ENCODE results near the gene VPS26A.

The VPS26A gene

DNA sequence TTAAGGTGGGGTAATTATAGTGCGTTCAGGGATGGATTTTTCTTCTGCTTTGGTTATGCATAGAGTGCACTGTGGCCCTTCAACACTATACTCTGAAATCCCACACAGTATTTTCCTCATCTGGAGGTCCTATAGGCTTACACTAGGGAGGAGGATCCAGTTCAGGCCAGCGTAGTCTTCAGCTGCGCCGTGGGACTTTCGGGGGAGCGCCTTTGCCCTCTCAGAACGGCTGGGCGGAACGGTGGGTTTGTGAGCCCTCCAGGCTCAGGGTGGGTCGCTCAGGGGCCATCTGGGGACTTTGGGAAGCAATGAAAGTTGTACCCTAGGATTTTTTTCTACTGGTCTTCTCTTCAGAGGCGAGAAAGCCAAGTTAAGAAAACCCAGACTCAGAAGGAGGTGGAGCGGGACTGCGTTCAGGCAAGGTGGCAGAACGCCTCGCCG, 652 bp upstream of the VPS26A start:
- peak in 1 of 2 donors; percentile 67 for DNase-seq
- Histone ChIP-seq H4K12ac (ENCODE audit: low read depth, low read length) (peak overlapping the region; percentile 68), H3K4me2 (ENCODE audit: low read length) (peak overlapping the region; percentile 96), H2BK12ac (ENCODE audit: low read length) (no peak overlapping the region), H3K14ac (ENCODE audit: low read length) (peak overlapping the region; percentile 87), H2BK120ac (ENCODE audit: insufficient read depth, low read length, poor library complexity) (peak overlapping the region; percentile 26), H3K18ac (ENCODE audit: low read length) (peak overlapping the region; percentile 70), H3K4me1 (ENCODE audit: control insufficient read depth in 1 of 2, insufficient read depth in 2 of 2, low read length in 2 of 2) (no peaks in the 10 kb centered on the region), H3K27ac (ENCODE audit: low read depth, low read length) (peak overlapping the region; percentile 79), H3K9me3 (ENCODE audit: insufficient read depth, low read depth, low read length) (no peaks in the 10 kb centered on the region), H2BK5ac (ENCODE audit: low read depth, low read length, poor library complexity) (peak overlapping the region; percentile 73), H2AFZ (ENCODE audit: insufficient read depth, low read length, poor library complexity) (peak overlapping the region; percentile 79), H3K27me3 (ENCODE audit: insufficient read depth, low read length) (no peaks in the 10 kb centered on the region), H3K36me3 (ENCODE audit: control insufficient read depth in 1 of 2, insufficient read depth in 2 of 2, low read length in 2 of 2) (no peaks in the 10 kb centered on the region), H3K79me2 (ENCODE audit: control insufficient read depth, insufficient read depth, low read length, poor library complexity) (peaks cover 9% of the 10 kb centered on the region), H4K91ac (ENCODE audit: low read depth, low read length) (peak overlapping the region; percentile 75), H3K79me1 (ENCODE audit: low read length) (peaks cover 9% of the 10 kb centered on the region), H4K8ac (ENCODE audit: low read depth, low read length) (peak overlapping the region; percentile 91), H2AK5ac (ENCODE audit: low read length) (no peak overlapping the region), H3K9ac (ENCODE audit: low read length) (peak overlapping the region; percentile 67), H3K23ac (ENCODE audit: low read length) (no peak overlapping the region), H3K4ac (ENCODE audit: low read depth, low read length) (peak overlapping the region; percentile 33), H3K4me3 (ENCODE audit: low read depth, low read length) (peak overlapping the region; percentile 74)
- WGBS (ENCODE audit: extremely low coverage, insufficient coverage, insufficient read length) = no CpG with 5 or more reads among the region's 16 CpGs

DNA sequence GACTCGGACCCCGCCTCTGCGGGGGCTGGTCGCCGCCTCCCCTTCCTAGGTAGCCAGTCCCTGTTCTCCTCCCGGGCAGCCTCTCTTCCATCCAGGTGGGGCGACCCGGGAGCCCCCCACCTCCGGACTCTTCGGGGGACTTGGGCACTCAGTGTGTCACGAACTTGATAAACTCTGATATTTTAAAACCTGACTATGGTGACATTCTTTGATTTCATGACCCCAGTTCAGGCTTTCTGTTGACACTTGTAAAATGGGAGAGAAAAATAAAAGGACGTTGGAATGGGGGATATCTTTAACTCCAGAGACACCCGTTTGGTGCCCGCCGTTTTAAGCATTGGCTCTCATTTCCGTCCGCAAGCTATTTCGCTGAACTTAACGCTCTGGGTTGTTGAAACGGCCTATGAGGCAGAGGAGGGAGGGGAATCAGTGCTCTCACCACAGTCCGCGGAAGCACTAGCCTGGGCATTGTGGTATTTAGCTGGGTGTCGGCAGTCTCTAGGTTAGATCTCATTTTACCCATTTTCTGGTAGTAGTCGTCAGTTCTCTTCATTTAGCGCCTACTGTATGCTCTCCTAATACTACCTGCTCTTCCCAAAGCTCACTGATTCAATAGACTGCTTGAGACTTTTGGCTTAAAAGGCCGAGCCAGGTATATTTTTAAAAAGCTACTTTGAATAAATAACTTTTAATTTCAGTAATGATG, 738 bp downstream of the VPS26A start:
- Histone ChIP-seq H3K79me1 (ENCODE audit: low read length) (peaks cover 9% of the 10 kb centered on the region), H3K4me1 (ENCODE audit: control insufficient read depth in 1 of 2, insufficient read depth in 2 of 2, low read length in 2 of 2) (no peaks in the 10 kb centered on the region), H2BK12ac (ENCODE audit: low read length) (no peak overlapping the region), H3K27ac (ENCODE audit: low read depth, low read length) (peak overlapping the region; percentile 92), H3K9ac (ENCODE audit: low read length) (peak overlapping the region; percentile 94), H3K18ac (ENCODE audit: low read length) (peak overlapping the region; percentile 86), H2BK120ac (ENCODE audit: insufficient read depth, low read length, poor library complexity) (peak overlapping the region; percentile 74), H3K27me3 (ENCODE audit: insufficient read depth, low read length) (no peaks in the 10 kb centered on the region), H2AFZ (ENCODE audit: insufficient read depth, low read length, poor library complexity) (peak overlapping the region; percentile 66), H2AK5ac (ENCODE audit: low read length) (no peak overlapping the region), H3K79me2 (ENCODE audit: control insufficient read depth, insufficient read depth, low read length, poor library complexity) (peaks cover 9% of the 10 kb centered on the region), H3K14ac (ENCODE audit: low read length) (peak overlapping the region; percentile 78), H3K4me2 (ENCODE audit: low read length) (peak overlapping the region; percentile 83), H4K91ac (ENCODE audit: low read depth, low read length) (peak overlapping the region; percentile 48), H4K12ac (ENCODE audit: low read depth, low read length) (peak overlapping the region; percentile 80), H3K36me3 (ENCODE audit: control insufficient read depth in 1 of 2, insufficient read depth in 2 of 2, low read length in 2 of 2) (no peaks in the 10 kb centered on the region), H4K8ac (ENCODE audit: low read depth, low read length) (peak overlapping the region; percentile 76), H3K23ac (ENCODE audit: low read length) (no peak overlapping the region), H2BK5ac (ENCODE audit: low read depth, low read length, poor library complexity) (peak overlapping the region; percentile 88), H3K4me3 (ENCODE audit: low read depth, low read length) (peak overlapping the region; percentile 94), H3K4ac (ENCODE audit: low read depth, low read length) (peak overlapping the region; percentile 23), H3K9me3 (ENCODE audit: insufficient read depth, low read depth, low read length) (no peaks in the 10 kb centered on the region)
- WGBS (ENCODE audit: extremely low coverage, insufficient coverage, insufficient read length) = no CpG with 5 or more reads among the region's 26 CpGs
- peak; percentile 36 to 65 for DNase-seq

DNA sequence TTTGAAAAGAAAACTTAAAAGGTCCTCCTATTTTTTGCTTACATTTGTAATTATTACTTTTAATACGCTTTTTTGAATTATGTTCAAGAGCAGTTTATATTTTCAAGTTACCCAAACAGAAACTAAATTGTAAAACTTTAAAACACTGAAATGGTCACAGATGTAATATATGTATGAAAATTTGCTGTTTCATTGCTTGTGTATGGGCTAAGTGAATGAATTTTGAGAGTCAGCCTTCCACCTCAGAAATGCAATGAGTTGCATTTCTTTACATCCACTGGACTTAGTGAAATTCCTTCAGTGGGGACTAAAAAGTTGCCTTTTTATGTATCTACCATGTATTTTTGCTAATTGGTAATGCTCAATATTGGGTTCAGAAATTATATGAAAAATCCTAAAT, 1.6 kb downstream of the VPS26A start:
- H4K8ac ChIP-seq (ENCODE audit: low read depth, low read length) = no peak overlapping the region
- no peak overlapping the region for H3K27ac ChIP-seq (ENCODE audit: low read depth, low read length)
- DNase-seq = no peak
- H3K23ac ChIP-seq (ENCODE audit: low read length) = no peak overlapping the region
- H3K9ac ChIP-seq (ENCODE audit: low read length) = no peak overlapping the region
- H3K79me1 ChIP-seq (ENCODE audit: low read length) = peaks cover 9% of the 10 kb centered on the region
- H2AFZ ChIP-seq (ENCODE audit: insufficient read depth, low read length, poor library complexity) = no peak overlapping the region
- no peak overlapping the region for H2BK12ac ChIP-seq (ENCODE audit: low read length)
- no peaks in the 10 kb centered on the region for H3K4me1 ChIP-seq (ENCODE audit: control insufficient read depth in 1 of 2, insufficient read depth in 2 of 2, low read length in 2 of 2)
- no peaks in the 10 kb centered on the region for H3K27me3 ChIP-seq (ENCODE audit: insufficient read depth, low read length)
- H4K91ac ChIP-seq (ENCODE audit: low read depth, low read length) = no peak overlapping the region
- no peak overlapping the region for H2BK120ac ChIP-seq (ENCODE audit: insufficient read depth, low read length, poor library complexity)
- peaks cover 9% of the 10 kb centered on the region for H3K79me2 ChIP-seq (ENCODE audit: control insufficient read depth, insufficient read depth, low read length, poor library complexity)
- H3K4me3 ChIP-seq (ENCODE audit: low read depth, low read length) = no peak overlapping the region
- H3K4ac ChIP-seq (ENCODE audit: low read depth, low read length) = no peak overlapping the region
- no CpG with 5 or more reads among the region's 1 CpG for WGBS (ENCODE audit: extremely low coverage, insufficient coverage, insufficient read length)
- H4K12ac ChIP-seq (ENCODE audit: low read depth, low read length) = no peak overlapping the region
- H3K18ac ChIP-seq (ENCODE audit: low read length) = no peak overlapping the region
- no peaks in the 10 kb centered on the region for H3K36me3 ChIP-seq (ENCODE audit: control insufficient read depth in 1 of 2, insufficient read depth in 2 of 2, low read length in 2 of 2)
- H2BK5ac ChIP-seq (ENCODE audit: low read depth, low read length, poor library complexity) = no peak overlapping the region
- H3K9me3 ChIP-seq (ENCODE audit: insufficient read depth, low read depth, low read length) = no peaks in the 10 kb centered on the region
- H2AK5ac ChIP-seq (ENCODE audit: low read length) = no peak overlapping the region
- H3K14ac ChIP-seq (ENCODE audit: low read length) = no peak overlapping the region
- no peak overlapping the region for H3K4me2 ChIP-seq (ENCODE audit: low read length)

DNA sequence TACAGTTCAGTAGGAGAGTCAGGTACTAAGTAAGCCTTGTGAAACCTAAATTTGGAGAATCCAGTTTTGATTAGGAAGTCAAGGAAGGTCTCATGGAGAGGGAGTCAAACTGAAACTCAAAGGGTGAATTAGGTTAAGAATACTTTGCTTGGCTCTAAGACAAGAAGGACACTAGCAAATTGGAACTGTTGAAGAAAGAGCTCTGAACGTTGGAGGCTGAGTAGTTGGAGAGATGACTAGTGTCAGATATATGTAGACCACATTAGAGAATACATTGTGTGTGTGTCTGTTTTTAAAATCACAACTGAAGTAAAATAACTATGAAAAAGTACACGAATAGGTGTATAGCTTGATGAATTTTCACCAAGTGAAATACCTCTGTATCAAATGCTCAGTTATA, 6.3 kb downstream of the VPS26A start:
- H3K9ac ChIP-seq (ENCODE audit: low read length) = no peak overlapping the region
- no peak overlapping the region for H2BK120ac ChIP-seq (ENCODE audit: insufficient read depth, low read length, poor library complexity)
- H3K4me2 ChIP-seq (ENCODE audit: low read length) = no peak overlapping the region
- peaks cover 3 to 4% of the 10 kb centered on the region in 2 experiments for H3K36me3 ChIP-seq (ENCODE audit: control insufficient read depth in 1 of 2, insufficient read depth in 2 of 2, low read length in 2 of 2)
- H3K9me3 ChIP-seq (ENCODE audit: insufficient read depth, low read depth, low read length) = no peaks in the 10 kb centered on the region
- no peak overlapping the region for H2AFZ ChIP-seq (ENCODE audit: insufficient read depth, low read length, poor library complexity)
- no peak overlapping the region for H2AK5ac ChIP-seq (ENCODE audit: low read length)
- DNase-seq = no peak
- no peaks in the 10 kb centered on the region for H3K79me1 ChIP-seq (ENCODE audit: low read length)
- no peak overlapping the region for H4K12ac ChIP-seq (ENCODE audit: low read depth, low read length)
- no peaks in the 10 kb centered on the region for H3K27me3 ChIP-seq (ENCODE audit: insufficient read depth, low read length)
- no peak overlapping the region for H4K91ac ChIP-seq (ENCODE audit: low read depth, low read length)
- no peaks in the 10 kb centered on the region for H3K4me1 ChIP-seq (ENCODE audit: control insufficient read depth in 1 of 2, insufficient read depth in 2 of 2, low read length in 2 of 2)
- H2BK5ac ChIP-seq (ENCODE audit: low read depth, low read length, poor library complexity) = no peak overlapping the region
- H3K4me3 ChIP-seq (ENCODE audit: low read depth, low read length) = no peak overlapping the region
- H2BK12ac ChIP-seq (ENCODE audit: low read length) = no peak overlapping the region
- no peak overlapping the region for H3K18ac ChIP-seq (ENCODE audit: low read length)
- H4K8ac ChIP-seq (ENCODE audit: low read depth, low read length) = no peak overlapping the region
- no peak overlapping the region for H3K27ac ChIP-seq (ENCODE audit: low read depth, low read length)
- no CpG with 5 or more reads among the region's 2 CpGs for WGBS (ENCODE audit: extremely low coverage, insufficient coverage, insufficient read length)
- H3K79me2 ChIP-seq (ENCODE audit: control insufficient read depth, insufficient read depth, low read length, poor library complexity) = peaks cover 3% of the 10 kb centered on the region
- H3K23ac ChIP-seq (ENCODE audit: low read length) = no peak overlapping the region
- no peak overlapping the region for H3K14ac ChIP-seq (ENCODE audit: low read length)
- no peak overlapping the region for H3K4ac ChIP-seq (ENCODE audit: low read depth, low read length)
